Nucleus accumbens (tissue), 56 donors: ENCODE measurements around the gene PDGFB.

Source experiments
- DNase-seq, 56 donors: peaks; one replicate each; lab custom pipeline; 2025; lab: John Stamatoyannopoulos, UW

Gene PDGFB

GRCh38 chr22:39278040-39278439 lies 33.3 kb upstream of the PDGFB start:
- no peak for DNase-seq

GRCh38 chr22:39277142-39277607 lies 32.4 kb upstream of the PDGFB start:
- DNase-seq = no peak

- DNase-seq = no peak
Measured at GRCh38 chr22:39276440-39277141, 31.8 kb upstream of the PDGFB start.

GRCh38 chr22:39275814-39276439 lies 31.1 kb upstream of the PDGFB start:
- DNase-seq = no peak

DNA sequence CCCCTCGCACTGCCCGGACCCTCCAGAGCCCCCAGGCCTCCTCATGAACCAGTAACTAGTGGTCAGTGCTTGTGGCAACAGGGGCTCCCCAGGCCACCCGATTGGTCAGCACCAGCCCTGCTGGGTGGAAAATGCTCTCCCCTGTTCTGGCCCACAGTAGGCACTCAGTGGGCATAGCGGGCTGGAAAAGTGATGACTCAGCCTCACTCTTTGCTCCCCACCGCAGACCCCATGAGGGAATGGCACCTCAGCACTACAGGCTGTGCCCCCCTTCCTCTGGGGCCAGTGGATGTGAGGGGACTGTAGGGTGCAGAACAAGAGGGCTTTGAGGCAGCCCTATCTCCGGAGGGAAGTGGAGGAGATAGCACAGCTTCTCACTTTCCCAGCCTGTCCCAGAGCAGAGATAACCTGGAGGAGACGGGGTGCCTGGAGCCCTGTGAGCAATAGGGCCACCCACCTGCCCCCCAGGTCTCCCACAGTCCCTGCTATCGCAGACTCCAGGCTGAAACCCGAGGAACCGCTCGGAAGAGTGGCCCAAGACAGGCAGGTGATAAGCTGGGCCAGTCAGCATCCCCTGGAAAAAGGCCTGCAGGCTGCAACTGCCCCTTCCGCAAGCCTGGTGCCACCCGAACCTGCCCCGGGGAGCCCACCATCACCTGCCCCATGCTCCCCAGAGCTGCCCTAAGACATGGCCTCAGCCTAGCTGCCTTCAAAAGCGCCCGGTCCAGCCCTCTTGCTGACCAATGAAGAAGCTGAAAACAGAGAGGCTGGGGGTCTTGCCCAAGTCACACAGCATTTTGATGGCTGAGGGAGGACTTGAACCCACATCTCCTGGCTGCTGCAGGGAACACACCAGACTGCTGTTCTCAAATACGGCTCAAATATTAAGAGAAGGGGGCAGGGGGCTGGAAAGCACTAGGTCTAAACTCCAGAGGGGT lies 29.4 kb upstream of the PDGFB start:
- no peak for DNase-seq

DNA sequence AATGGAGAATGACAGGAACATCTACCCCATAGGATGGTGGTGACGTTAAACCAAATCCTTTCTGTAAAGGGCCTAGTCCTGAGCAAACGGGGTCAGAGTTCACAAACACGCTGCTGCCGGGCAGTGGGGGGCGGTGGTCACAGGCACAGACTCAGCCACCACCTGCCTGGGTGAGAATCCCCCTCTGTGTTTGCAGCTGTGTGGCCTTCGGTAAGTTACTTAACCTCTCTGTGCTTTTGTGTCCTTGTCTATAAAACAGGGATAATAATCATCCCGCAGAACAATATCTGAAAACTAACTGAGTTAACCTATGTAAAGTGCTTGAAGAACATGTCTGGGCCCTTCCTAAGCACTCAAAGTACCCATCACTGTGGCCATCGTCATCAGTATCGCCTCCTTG lies 26.0 kb upstream of the PDGFB start:
- DNase-seq = no peak

DNA sequence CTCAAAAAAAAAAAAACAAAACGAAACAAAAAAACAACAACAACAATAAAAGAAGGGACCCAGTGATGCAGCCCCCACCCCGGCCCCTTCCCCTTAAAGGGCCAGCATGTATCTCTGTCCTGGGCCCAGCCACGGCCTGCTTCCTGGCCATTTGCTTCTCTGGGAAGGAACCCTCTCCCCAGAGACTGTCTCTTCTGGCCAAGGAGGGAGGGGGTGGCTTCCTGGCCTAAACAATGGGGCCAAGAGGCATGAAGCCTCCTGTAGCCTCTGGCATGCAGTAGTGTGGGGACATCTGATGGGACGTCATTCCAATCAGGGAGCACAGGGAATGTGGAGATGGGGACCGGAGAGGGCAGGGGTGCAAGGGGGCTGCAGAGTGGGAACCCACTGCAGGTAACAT lies 25.5 kb upstream of the PDGFB start:
- DNase-seq = no peak

DNA sequence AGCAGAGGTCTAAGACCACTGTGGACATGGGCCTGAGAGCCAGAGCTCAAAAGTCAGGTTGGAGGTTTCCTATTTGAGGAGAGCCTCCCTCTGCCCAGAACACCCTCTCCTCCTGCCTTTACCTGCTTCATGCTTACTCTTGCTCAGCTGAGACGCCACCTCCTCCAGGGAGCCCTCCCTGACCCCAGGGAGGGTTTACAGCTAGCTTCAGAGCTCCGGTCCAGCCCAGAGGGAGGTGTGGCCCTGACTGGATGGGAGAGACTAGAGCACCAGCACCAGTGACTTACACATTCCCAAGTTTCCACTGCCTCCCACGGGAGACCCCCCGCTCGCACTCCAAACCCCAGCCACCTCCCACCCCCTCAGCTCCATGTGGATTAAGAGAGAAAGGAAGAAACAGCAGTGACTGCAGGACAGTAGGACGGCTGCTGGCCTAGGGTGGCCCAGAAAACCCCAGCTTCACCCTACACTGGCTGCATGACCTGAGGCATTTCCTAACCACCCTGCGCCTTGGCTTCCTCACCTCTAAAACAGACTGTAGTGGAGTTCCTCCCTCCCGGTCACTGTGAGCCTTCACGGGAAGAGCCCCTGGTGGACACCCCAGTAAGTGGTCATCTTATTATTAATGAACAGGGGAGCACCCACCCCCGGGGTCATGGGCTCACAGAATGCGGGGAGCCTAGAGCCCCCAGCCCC lies 24.5 kb upstream of the PDGFB start:
- DNase-seq = no peak

GRCh38 chr22:39268645-39269044 lies 23.9 kb upstream of the PDGFB start:
- DNase-seq = no peak

- DNase-seq = no peak
Measured at GRCh38 chr22:39267974-39268373, 23.2 kb upstream of the PDGFB start.

DNA sequence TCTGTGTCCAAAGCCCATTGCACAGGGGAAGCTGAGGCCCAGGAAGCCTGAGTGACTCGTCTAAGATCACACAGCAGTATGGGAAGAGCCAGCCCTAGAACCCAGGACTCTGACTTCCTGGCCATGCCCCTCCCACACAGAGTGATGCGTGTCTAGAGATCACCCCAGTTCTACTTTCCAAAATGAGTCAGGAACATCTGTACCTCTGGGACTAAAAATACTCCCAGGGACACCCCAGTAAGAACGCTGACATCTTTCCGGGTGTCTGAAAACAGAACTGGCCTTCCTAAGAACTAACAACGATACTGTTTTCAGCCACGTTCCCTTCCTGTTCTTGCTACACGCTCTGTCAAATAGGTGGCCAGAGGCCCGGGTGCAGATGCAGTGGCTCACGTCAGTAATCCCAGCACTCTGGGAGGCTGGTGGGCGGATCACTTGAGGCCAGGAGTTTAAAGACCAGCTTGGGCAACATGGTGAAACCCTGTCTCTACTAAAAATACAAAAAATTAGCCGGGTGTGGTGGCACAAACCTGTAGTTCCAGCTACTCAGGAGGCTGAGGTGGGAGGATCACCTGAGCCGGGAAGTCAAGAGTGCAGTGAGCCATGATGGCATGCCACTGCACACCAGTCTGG lies 21.7 kb upstream of the PDGFB start:
- DNase-seq = peak in 8 of 56 donors; percentile 9 to 50 (median 12)

- no peak for DNase-seq
Measured at GRCh38 chr22:39265143-39265886, 20.5 kb upstream of the PDGFB start.

- peak in 17 of 56 donors; percentile 11 to 58 (median 26) for DNase-seq
Measured at GRCh38 chr22:39264349-39265038, 19.7 kb upstream of the PDGFB start.

DNA sequence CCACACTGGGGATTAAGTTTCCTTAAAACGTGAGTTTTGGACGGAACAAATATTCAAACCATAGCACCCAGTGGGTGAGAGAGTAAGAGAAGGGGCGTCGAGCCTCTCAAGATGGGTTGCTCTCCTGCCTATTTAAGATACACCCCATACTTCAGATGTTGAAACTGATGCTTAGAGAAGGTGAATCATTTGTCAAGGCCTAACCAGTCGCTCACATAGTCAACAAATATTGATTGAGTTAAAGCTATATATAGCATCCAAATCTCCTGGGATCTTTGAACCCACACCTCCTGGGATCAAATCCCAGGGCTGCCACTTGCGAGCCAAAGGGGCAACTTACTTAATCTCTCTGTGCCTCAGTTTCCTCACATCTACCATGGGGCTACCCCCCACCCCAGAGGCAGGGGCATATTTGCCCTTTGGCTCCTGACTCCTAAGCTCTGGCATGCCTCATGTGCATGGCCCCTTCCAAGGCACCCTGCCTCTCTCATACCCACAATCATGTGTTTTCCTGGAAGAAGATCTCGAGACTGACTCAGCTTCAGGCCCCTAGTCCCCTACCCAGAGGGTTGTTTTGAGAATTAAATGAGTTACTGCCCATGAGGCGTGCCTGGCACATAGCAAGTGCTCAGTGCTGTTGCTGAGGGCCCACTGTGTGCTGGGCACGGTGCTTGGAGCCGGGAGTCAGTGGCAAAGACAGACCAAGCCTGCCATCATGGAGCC lies 19.0 kb upstream of the PDGFB start:
- DNase-seq = no peak

GRCh38 chr22:39259666-39260065 lies 14.9 kb upstream of the PDGFB start:
- no peak for DNase-seq

DNA sequence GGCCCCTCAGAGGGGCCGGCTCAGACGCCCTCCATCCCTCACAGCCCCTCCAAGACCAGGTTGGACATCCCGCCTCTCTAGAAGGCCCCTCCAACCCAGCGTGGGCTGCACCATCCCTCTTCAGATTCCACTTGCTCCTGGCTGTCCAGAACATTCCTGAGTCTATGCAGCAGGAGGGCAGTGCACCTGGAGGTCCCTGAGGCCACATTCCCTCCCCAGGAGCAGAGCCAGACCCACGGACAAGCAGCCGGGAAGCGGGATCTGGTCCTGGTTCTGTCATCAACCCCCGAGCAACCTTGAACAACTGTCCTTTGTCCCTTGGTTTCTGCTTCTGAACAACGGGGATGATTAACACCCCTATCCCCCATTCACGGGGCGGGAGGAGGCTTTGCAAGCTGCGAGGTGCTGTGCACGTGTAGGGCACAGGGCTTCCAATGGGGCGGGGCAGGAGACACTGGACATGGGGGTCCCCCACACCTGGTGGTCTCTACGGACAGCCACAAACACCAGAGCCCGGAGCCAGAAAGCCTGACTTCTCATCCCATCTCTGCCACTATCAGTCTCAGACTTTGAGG lies 13.2 kb upstream of the PDGFB start:
- DNase-seq = no peak

DNA sequence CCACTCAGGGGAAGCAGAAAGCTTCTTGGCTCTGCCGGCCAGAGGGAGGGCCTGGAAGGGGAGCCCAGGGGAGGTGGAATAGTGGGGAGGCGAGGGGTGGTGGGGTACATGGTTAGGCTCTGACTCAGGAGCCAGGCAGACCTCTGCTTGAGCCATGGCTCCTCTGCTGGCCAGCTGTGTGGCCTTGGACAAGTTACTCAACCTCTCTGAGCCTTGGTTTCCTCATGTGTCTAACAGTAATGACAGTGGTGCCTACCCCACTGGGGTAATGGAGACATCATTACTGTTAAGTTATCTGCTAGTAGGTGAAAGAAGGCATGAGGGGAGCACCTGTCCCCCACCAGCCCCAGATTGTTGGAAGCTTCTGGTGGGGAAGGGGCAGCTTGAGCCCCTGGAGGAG lies 12.2 kb upstream of the PDGFB start:
- no peak for DNase-seq

DNA sequence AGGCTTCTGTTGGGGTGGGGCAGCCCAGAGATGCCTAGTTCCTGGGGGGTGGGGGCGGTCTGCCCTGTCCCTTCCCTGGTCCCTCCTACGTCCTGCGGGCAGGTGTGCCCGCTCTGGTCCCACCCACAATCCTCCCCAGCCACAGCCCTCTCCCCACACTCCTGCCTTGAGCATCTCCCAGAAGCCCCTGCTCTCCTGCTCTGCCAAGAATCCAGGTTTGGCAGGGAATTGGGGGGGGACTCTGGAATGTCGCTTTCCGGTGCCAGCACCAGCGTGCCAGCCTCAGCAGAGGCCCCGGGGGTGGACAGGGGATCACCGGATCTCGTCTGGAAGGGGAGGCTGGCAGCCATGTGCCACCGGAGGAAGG lies 11.4 kb upstream of the PDGFB start:
- DNase-seq = no peak
